Lung (tissue), 12 donors: ENCODE measurements around the gene SLC44A1. TPM values are rescaled to one million over a fixed set of nuclear protein-coding genes. Genes with fewer than 3 reads are reported as not detected.

Experiments
- ATAC-seq: fragments of 200-7000 bp; cut with Tn5 transposase; one replicate; pipeline ENCODE4 v1.9.1; 2020; ENCODE audit warnings: moderate number of reproducible peaks; ENCODE audit not compliant: insufficient read depth, low FRiP score
- DNase-seq, 3 donors: peaks; one replicate each; pipeline ENCODE4 v3.0.0-alpha.2; 2013 to 2017
- H3K27ac ChIP-seq, 2 donors: one replicate each; pipeline ENCODE4 v1.5.1; 2013; ENCODE audit warnings: mild to moderate bottlenecking in 2 of 2, moderate library complexity in 2 of 2, control low read depth in 1 of 2, inconsistent platforms in 1 of 2, low read depth in 1 of 2, low read length in 1 of 2
- H3K27me3 ChIP-seq, 3 donors: one replicate each; pipeline ENCODE4 v1.5.1; 2013; ENCODE audit warnings: low read length in 2 of 3; ENCODE audit not compliant: control insufficient read depth in 3 of 3, insufficient read depth in 3 of 3
- H3K36me3 ChIP-seq, 4 donors: one replicate each; pipeline ENCODE4 v1.5.1; 2013; ENCODE audit warnings: low read length in 4 of 4, mild to moderate bottlenecking in 1 of 4, moderate library complexity in 1 of 4; ENCODE audit not compliant: control insufficient read depth in 4 of 4, insufficient read depth in 4 of 4
- H3K4me1 ChIP-seq, 5 donors: one replicate each; pipeline ENCODE4 v1.5.1; 2013; ENCODE audit warnings: low read length in 5 of 5, mild to moderate bottlenecking in 2 of 5, moderate library complexity in 1 of 5; ENCODE audit not compliant: control insufficient read depth in 5 of 5, insufficient read depth in 5 of 5
- H3K4me3 ChIP-seq: one replicate; pipeline ENCODE4 v1.5.1; 2013; ENCODE audit warnings: mild to moderate bottlenecking, control low read depth, moderate library complexity
- H3K9ac ChIP-seq, 2 donors: one replicate each; pipeline ENCODE4 v1.5.1; 2013; ENCODE audit warnings: low read length in 2 of 2, control low read depth in 1 of 2; ENCODE audit not compliant: insufficient read depth in 1 of 2
- H3K9me3 ChIP-seq, 4 donors: one replicate each; pipeline ENCODE4 v1.5.1; 2013; ENCODE audit warnings: low read length in 3 of 4, mild to moderate bottlenecking in 1 of 4, moderate library complexity in 1 of 4; ENCODE audit not compliant: control insufficient read depth in 4 of 4, insufficient read depth in 3 of 4
- CTCF ChIP-seq: IDR thresholded peaks from 2 replicates; pipeline ENCODE4 v1.5.1; 2012; ENCODE audit warnings: mild to moderate bottlenecking; ENCODE audit errors: control extremely low read depth, extremely low read depth
- WGBS, 2 donors: extraction: QIAGEN DNeasy Blood & Tissue Kit; methylation state at CpG; one replicate each; pipeline ENCODE4 v1.1.7; 2013; 5-methylcytosine and 5-hydroxymethylcytosine counted together
- polyA plus RNA-seq, 2 donors: library from polyadenylated mRNA; stranded (reverse); fragments of 200-250 nt; gene quantifications; one replicate each; pipeline ENCODE4 v1.2.1, GENCODE V29; 2013
- total RNA-seq, 2 donors: library from RNA; depleted of rRNA in 1 of 2; stranded (reverse); fragments of >200 nt in 1 of 2; gene quantifications; one replicate each; pipeline ENCODE4 v1.2.1, GENCODE V29; 2014 to 2021
- donor health status: control.
- donor health status: control.
- donor health status: Bipolar disorder and iron deficiency.
- donor health status: healthy.
- donor health status: DM: yes; HTN: yes; CAD: no.

Gene SLC44A1
- total and polyA plus RNA-seq, 4 donors = 13.0 to 61.7 (median 33.8) TPM

GRCh38 chr9:105238302-105238701 lies 6.1 kb upstream of the SLC44A1 start:
- no peak overlapping the region for H3K27ac ChIP-seq
- H3K36me3 ChIP-seq = no peaks in the 10 kb centered on the region
- H3K9me3 ChIP-seq = no peaks in the 10 kb centered on the region
- no peak for ATAC-seq
- 85 to 88% methylated on average over 3 of the region's 3 CpGs for WGBS, 2 donors
- DNase-seq = no peak
- H3K4me1 ChIP-seq = peaks cover 0 to 3% (median 0%) of the 10 kb centered on the region in 5 donors
- H3K4me3 ChIP-seq = no peak overlapping the region
- H3K9ac ChIP-seq = no peak overlapping the region
- no peaks in the 10 kb centered on the region for H3K27me3 ChIP-seq
- TF ChIP-seq CTCF = no peak

GRCh38 chr9:105241356-105242043 lies 3.0 kb upstream of the SLC44A1 start:
- WGBS, 2 donors = 74 to 86% methylated on average over 4 of the region's 4 CpGs
- no peak for TF ChIP-seq CTCF
- Histone ChIP-seq H3K27ac (no peak overlapping the region), H3K9ac (no peak overlapping the region), H3K4me3 (no peak overlapping the region), H3K27me3 (no peaks in the 10 kb centered on the region), H3K4me1 (peaks cover 0 to 7% (median under 1%) of the 10 kb centered on the region in 5 donors), H3K36me3 (no peaks in the 10 kb centered on the region), H3K9me3 (no peaks in the 10 kb centered on the region)
- ATAC-seq (no peak), DNase-seq (no peak)

- Histone ChIP-seq H3K4me3 (no peak overlapping the region), H3K9ac (no peak overlapping the region)
Measured at GRCh38 chr9:105242062-105242461, 2.4 kb upstream of the SLC44A1 start.

More at GRCh38 chr9:105242062-105242461, 2.4 kb upstream of the SLC44A1 start:
- 75 to 82% methylated on average over 2 of the region's 2 CpGs for WGBS, 2 donors
- H3K9me3 ChIP-seq = no peaks in the 10 kb centered on the region
- H3K27ac ChIP-seq = peak overlapping the region in 1 of 2 donors; percentile 71
- ATAC-seq (no peak), DNase-seq (no peak)
- H3K27me3 ChIP-seq = no peaks in the 10 kb centered on the region
- H3K36me3 ChIP-seq = no peaks in the 10 kb centered on the region
- no peak for TF ChIP-seq CTCF
- H3K4me1 ChIP-seq = peaks cover 0 to 13% (median 5%) of the 10 kb centered on the region in 5 donors
